Measurements from ENCODE around the gene RAD51D.
"Not testable (repeated sequence)": the region's sequence is repeated elsewhere in the genome, so short reads cannot be mapped to it uniquely, and the experiment has no call there.

The RAD51D gene

DNA sequence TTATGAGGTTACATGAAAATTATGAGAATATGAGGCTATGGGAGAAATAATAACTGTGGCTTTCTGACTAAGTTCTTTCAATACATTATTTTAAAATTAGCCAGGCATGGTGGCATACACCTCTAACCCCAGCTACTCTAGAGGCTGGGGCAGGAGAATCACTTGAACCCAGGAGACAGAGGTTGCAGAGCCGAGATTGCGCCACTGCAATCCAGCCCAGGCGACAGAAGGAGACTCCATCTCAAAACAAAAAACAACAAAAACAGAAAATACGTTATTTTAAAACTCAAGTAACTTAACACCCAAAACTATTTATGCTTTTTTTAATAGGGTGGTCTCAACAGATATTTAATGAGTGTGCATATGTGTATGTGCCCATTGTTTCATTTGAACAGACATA, 53.8 kb downstream of the RAD51D start:
- DNase-seq (ENCODE audit: low read depth): no peak

DNA sequence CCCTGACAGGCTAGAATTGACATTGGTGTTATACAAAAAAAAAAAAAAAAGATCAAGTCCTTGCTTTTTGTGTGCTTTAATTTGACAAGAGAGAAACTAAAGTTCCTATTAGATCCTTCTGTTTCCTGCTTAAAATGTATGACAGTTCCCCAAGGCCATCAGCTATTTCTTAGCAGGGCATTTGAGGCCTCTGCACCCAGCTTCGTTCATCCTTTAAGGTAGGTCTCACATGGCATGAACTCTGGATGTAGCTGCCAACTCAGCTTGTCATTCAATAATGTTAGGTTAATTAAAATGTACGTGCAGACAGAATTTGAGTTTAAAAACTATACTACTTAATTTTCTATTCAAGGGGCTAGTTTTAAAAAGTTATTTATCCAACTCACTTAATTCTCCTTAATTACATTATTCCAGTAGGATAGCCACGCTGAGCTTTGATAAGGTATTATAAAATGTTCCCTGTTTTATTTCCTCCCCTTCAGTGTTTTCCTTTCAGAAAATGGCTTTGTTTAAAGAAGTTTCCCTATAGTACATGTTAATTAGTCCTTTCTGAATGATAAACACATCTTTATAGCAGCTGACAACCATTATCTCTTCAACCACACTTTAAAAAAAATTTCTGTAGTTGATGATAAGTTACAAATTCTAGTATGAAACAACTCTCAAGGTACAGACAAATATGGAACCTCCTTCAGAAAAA, 55.0 kb downstream of the RAD51D start:
- no peak for DNase-seq (ENCODE audit: low read depth)

DNA sequence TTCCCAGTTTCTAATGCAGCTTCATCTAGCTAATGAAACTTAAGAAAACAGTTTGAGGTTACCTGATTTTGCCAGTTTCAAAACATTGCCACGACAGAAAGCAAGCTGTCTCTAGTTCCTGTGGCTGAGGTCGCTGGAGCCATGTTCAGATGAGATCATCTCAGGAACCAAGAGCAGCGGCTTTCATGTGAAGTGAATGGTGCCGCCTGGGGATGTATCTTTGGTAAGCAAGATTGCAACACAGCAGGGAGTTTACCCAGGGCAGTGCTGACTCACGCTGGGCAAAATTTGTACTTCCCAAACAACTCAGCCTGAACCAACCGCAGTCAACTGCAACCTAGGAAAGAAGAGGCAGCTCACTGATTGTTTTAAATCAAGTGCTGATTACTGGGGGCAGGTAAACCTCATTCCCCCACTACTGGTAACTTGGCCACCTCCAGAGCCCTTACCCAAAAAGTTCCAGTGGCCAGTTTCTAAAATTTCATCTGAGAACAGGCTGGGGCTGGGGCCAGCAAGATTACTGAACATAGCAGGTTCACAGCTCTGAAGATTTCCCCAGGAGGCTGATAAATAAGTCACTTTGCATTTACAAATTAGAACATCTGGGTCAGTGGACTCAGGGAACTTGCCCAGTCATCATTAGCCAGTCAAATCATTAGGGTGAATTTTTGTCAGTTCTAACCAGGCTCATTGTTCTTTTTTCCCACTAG, 56.0 kb downstream of the RAD51D start, which contains the start of gene RFFL:
Gene RFFL (minus strand): TSS at position 194 of the 710 bp plus-strand sequence. CDS start 37,154 bp downstream, outside the sequence.
- peak; percentile 74 for DNase-seq (ENCODE audit: low read depth)

DNA sequence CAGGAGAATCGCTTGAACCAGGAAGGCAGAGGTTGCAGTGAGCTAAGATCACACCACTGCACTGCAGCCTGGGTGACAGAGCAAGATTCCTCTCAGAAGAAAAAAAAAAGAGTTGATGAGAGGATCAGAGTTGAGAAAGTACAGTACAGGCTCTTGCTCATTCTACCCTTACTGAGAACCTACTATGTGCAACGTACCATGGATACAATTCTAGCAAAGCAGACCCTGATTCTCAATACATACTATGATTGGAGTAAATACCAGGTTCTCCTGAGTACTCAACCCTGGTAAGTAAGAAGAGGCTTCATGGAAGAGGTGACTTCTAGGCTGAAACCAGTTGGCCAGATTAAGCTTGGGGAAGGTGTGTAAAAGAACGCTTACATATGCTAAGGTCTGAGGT, 57.4 kb downstream of the RAD51D start:
- no peak for DNase-seq (ENCODE audit: low read depth)

DNA sequence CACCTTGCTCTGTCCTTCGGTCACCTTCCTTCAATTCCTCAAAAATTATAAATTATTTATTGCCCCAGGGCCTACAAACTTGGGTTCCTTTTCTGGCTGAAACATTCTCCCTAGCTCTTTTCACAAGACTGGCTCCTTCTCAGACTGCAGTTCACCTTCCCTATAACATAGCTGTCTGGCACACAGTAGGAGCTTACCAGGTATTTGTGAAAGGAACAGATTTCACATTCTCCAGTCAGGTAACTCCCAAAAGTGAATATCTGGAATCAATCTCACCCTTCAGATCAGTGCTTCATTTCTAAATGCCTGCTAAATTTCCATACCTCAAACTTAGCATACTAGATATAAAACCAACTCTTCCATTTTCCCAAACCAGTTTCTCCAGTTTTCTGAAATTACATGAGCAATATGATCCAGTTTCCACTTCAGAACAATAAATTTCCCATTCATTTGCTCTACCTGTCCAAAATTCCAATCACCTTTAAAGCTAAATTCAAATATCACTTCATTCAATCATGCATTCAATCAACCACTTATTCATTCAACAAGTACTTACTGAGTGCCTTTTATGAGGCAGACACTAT, 62.2 kb downstream of the RAD51D start:
- DNase-seq (ENCODE audit: low read depth): no peak

DNA sequence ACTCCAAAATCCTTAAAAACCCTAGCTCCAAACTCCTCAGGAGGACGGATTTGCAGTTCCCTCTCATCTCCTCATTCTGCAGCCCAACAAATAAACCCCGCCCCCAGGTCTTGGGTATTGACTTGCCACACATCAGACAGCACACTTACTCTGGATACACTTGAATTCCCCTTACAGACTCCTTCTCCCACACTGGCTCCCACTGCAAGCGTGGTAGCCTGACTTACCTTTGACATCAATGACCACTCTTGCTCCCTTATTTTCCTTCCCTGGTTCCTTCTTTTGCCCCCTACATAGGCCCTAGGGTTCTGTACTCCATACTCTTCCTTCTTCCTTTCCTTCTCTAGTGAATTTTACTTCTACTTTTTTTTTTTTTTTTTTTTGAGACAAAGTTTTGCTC, 63.6 kb downstream of the RAD51D start:
- DNase-seq (ENCODE audit: low read depth): no peak

DNA sequence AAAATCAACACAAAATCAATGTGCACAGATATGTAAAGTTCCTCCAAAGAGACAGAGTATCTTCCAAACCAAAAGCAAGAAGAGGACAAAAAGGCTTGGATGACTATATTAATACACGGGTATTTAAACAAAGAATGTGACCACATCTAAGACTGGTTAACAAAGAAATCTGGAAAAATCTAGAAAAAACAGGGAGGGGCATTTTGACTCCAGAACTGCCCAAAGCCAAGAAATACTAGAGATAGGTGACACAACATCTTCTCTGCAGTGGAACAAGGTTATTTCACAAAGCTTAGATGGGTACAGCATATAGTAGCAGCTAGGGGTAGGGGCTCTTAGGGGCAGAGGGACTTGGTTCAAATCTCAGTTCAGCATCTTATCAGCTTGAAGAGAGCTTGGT, 66.5 kb downstream of the RAD51D start:
- DNase-seq (ENCODE audit: low read depth): no peak

DNA sequence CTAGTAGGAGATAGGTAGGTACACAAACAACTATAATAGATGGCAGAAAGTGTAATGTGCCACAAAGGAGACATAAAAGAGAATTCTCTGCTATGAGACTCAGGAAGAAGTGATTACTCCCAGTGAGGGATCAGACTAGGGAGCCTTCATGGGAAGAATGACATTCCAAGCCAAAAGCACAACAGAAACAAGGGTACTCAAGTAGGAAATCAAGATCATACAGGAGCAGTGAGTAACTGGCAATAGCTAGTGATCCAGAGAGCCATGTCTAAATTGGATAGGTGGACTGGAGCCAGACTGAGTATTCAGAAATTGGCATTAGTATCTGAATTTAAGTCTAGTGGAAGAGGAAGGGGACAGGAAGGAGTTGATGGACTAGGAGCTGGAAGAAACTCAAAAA, 66.9 kb downstream of the RAD51D start:
- DNase-seq (ENCODE audit: low read depth): no peak

DNA sequence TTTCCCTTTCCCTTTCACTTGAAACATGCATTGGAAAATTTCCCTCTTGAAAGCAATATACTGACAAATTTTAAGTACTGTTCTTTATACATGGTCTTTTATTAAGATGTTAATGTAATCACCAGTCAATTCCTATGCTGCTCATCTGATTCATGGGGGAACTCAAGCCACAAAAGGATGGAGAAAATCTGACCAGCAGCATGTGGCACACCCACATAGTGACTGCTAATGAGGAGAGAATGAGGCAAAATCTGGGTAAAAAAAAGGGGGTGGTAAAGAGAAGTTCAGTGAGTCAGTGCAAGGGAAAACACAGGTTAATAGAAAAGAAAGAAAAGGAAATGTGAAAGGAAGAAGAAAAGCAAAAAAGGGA, 67.4 kb downstream of the RAD51D start:
- no peak for DNase-seq (ENCODE audit: low read depth)

DNA sequence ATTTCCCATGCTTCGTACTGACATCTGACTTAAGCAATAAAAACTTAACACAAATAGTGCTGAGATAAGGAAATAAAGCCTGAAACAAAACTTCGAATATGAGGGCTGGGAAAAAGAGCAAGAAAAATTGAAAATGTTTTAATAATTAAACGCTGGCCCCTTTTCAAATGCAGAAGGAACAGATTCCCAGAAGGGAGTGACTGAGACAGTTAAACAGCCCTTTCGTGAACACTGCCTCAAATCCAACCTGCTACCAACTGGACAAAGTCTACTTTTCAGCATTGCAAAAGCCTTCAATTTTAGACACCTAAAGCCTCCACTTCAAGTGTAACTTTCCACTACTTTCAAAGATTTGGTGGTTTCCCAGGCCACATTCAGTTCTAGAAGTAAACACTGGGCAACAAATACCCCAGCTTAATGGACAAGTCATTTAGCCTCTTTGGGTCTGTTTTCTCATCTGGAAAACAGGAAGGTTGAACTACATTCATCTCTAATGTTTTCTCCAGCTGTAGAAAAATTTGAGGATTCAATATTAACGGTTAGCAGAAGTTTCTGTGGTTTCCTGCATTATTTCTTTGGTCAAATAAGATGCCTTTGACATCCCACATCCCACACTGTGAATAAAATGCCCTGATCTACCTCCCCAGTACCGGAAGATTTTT, 68.0 kb downstream of the RAD51D start:
- DNase-seq (ENCODE audit: low read depth): no peak

DNA sequence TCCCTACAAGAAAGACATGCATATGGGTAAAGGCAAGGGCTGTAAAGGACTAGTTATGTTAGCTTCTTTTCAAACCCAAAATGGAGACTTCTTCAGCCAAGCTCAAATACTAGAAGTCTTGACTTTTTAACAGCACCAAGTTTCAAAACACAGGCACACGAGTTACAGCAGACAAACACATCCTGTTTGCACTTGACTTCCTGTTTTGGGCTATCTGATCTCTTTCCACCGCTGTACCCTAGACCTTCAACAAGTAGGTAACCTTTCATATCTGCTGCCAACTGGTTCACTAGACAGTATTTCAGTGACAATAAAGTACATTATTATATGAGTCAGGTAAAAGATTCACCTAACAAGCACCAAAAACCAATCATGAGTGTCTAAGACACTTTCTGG, 68.5 kb downstream of the RAD51D start:
- DNase-seq (ENCODE audit: low read depth): no peak

DNA sequence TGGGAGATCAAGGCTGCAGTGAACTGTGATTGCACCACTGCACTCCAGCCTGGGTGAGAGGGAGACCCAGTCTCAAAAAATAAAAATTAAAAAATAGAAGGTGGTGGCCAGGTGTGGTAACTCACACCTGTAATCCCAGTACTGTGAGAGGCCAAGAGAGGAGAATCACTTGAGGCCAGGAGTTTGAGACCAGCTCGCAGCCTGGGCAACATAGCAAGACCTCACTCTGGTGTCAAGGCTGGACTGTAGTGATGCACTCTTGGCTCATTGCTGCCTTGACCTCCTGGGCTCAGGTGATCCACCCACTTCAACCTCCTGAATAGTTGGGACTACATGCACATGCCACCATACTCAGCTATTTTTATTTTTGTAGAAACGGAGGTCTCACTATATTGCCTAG, 69.5 kb downstream of the RAD51D start:
- DNase-seq (ENCODE audit: low read depth): no peak

DNA sequence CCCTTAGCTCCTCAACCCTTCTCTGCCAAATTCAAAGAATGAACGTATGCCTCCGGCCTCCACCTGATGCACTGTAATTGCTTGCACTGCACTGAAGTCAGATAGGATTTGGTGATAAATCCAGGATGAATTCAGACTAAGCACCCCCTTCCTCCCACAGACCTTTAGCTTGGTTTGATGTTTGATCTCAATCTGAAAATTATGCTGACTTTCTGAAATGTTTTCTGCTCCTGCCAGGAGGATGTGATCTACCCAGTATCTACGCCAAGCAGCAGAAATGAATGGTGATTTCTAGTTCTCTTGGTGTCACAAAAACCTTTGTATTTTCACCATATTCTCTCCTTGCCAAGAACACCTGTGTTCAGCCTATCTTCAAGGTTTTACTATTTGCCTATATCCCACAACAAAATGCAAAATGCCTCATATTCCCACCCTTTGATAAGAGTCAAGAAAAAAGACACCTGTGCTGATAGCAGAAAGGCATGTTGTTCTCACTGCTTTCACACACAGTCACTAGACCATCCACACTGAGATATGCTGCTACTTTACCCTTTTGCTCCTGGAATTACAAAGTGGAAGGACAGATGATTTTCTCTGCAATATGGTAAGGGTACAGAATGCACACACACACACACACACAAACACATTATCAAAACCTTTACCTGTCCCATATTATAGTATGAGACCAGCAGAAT, 70.8 kb downstream of the RAD51D start:
- no peak for DNase-seq (ENCODE audit: low read depth)

DNA sequence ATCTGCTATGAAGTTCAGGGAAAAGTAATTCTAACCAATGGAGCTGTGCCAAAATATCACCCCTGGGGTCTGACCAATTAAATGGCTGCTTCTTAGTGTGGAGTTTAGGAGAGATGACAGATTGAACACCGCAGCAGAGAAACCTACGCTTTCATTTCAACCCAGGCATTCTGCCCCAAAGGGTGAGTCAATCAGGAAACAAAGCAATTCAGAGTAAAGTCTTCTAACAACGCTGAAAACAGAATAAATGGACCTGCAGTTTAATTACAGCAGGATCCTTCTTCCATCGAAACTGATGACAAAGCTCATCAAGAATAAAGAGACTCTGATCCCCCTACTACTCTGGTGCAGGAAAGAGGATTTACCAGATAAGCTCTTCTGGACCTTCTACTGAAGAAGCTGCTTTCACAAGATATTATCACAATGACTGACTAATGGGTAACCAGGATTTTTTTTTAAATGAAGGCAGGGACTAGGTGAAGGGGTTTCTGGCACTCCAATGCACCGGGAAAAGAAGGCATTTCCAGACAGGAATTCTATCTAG, 72.8 kb downstream of the RAD51D start:
- no peak for DNase-seq (ENCODE audit: low read depth)

DNA sequence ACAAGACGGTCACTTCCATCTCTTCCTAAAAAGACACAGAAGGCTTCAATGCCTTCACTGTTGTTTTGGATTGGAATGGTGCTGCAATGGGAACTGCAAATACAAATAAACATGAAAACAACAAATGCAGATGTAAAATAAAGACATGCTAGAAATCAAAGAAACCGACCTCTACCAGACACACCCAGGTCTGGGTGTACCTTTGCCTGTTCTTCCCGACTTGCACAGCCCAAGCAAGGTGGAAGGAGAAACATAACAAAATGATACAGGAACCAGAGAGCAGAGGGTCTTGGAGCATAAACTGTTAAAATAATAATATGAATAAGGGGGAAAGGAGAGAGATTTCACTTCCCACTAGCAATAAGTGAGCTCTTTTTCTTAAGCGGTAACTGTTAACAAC, 73.4 kb downstream of the RAD51D start:
- DNase-seq (ENCODE audit: low read depth): no peak

DNA sequence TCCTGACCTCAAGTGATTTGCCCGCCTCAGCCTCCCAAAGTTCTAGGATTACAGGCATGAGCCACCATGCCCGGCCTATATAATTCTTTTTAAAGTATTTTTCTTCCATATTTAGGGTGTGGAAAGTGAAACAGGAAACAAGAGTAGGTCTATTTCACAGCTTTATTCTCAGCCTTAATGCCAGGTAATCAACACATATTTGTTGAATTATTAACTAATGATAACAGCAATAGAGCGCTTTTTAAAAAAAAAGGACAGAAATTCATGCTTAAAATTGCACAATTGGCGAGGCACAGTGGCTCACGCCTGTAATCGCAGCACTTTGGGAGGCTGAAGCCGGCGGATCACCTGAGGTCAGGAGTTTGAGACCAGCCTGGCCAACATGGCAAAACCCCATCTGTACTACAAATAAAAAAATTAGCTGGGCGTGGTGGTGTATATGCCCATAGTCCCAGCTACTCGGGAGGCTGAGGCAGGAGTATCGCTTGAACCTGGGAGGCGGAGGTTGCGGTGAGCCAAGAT, 74.1 kb downstream of the RAD51D start:
- DNase-seq (ENCODE audit: low read depth): not testable (repeated sequence)

DNA sequence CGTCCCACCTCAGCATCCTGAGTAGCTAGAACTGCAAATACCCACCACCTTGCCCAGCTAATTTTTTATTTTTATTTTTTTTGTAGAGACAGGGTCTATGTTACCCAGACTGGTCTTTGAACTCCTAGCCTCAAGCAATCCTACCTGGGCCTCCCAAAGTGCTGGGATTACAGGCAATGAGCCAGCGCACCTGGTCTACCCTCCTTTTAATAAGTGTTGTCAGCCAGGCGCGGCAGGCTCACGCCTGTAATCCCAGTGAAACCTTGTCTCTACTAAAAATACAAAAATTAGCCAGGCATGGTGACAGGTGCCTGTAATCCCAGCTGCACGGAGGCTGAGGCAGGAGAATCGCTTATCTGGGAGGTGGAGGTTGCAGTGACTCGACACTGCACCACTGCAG, 75.5 kb downstream of the RAD51D start:
- DNase-seq (ENCODE audit: low read depth): no peak
